ENCODE measurements around the gene ZFP30.

GRCh38 chr19:37699057-37699456 is 43.8 kb upstream of the ZFP30 start:
- TF ChIP-seq CTCF (IDR thresholded peaks at IDR 0.05) (no peak), POLR2A (IDR thresholded peaks at IDR 0.05) (no peak)

Data from breast epithelium (tissue), 3 donors.